OCI-LY1 (cell line): ENCODE data around the gene SURF4.
A peak's percentile ranks its signal among the peaks of the same experiment; 100 is the strongest.

Source experiments
- H2AFZ ChIP-seq: fragments of 200-600 bp; sonication (generic), shearing (Covaris generic); 2 replicates; pipeline ENCODE4 v1.6.0; 2014; ENCODE audit warnings: antibody characterized with exemption, mild to moderate bottlenecking, low read length
- H3F3A ChIP-seq: fragments of 200-600 bp; sonication (generic), shearing (Covaris generic); 2 replicates; pipeline ENCODE4 v1.6.0; 2014; ENCODE audit warnings: mild to moderate bottlenecking, antibody characterized with exemption, low read length, moderate library complexity; ENCODE audit not compliant: insufficient read depth
- H3K27ac ChIP-seq: fragments of 200-600 bp; sonication (generic); 2 replicates; pipeline ENCODE4 v1.5.1; 2014; ENCODE audit warnings: low read length, mixed run types, mild to moderate bottlenecking, low read depth; ENCODE audit not compliant: poor library complexity, severe bottlenecking
- H3K27me3 ChIP-seq: fragments of 200-600 bp; sonication (generic); 2 replicates; pipeline ENCODE4 v1.6.0; 2014; ENCODE audit warnings: antibody characterized with exemption, mild to moderate bottlenecking, low read length, moderate library complexity; ENCODE audit not compliant: insufficient read depth
- H3K36me3 ChIP-seq: fragments of 200-600 bp; sonication (generic); 2 replicates; pipeline ENCODE4 v1.6.1; 2014; ENCODE audit warnings: mild to moderate bottlenecking, antibody characterized with exemption, low read length, moderate library complexity, mixed read lengths; ENCODE audit not compliant: insufficient read depth
- H3K4me1 ChIP-seq: fragments of 200-600 bp; sonication (generic); 2 replicates; pipeline ENCODE4 v1.5.1; 2014; ENCODE audit warnings: mild to moderate bottlenecking, low read length, moderate library complexity; ENCODE audit not compliant: insufficient read depth, severe bottlenecking
- H3K4me2 ChIP-seq: fragments of 200-600 bp; sonication (generic), shearing (Covaris generic); 2 replicates; pipeline ENCODE4 v1.6.1; 2014; ENCODE audit warnings: low read length
- H3K4me3 ChIP-seq: fragments of 200-600 bp; sonication (generic); 2 replicates; pipeline ENCODE4 v1.5.1; 2014; ENCODE audit warnings: low read length, low read depth, mild to moderate bottlenecking, mixed read lengths; ENCODE audit not compliant: poor library complexity, severe bottlenecking
- H3K79me2 ChIP-seq: fragments of 200-600 bp; shearing (Covaris generic); 2 replicates; pipeline ENCODE4 v1.6.1; 2016; ENCODE audit warnings: mixed run types, low read length, mixed read lengths; ENCODE audit not compliant: insufficient read depth
- H3K9ac ChIP-seq: fragments of 200-600 bp; sonication (generic), shearing (Covaris generic); 2 replicates; pipeline ENCODE4 v1.6.1; 2014; ENCODE audit warnings: mild to moderate bottlenecking, low read length, mixed read lengths
- H3K9me2 ChIP-seq: fragments of 200-600 bp; sonication (generic), shearing (Covaris generic); 2 replicates; pipeline ENCODE4 v1.6.1; 2014; ENCODE audit warnings: low read depth, mild to moderate bottlenecking, low read length, mixed read lengths
- H3K9me3 ChIP-seq: fragments of 200-600 bp; shearing (Covaris generic); 2 replicates; pipeline ENCODE4 v1.6.1; 2014; ENCODE audit warnings: low read length, mixed read lengths
- H4K20me1 ChIP-seq: fragments of 200-600 bp; sonication (generic), shearing (Covaris generic); 2 replicates; pipeline ENCODE4 v1.6.0; 2016; ENCODE audit warnings: mild to moderate bottlenecking, low read length; ENCODE audit not compliant: insufficient read depth
- EZH2 ChIP-seq: fragments of 200-600 bp; sonication (generic), shearing (Covaris generic); IDR thresholded peaks from 2 replicates; pipeline ENCODE4 v1.8.0; 2017; ENCODE audit warnings: borderline replicate concordance, mixed run types, mild to moderate bottlenecking, antibody characterized with exemption, low read length, moderate library complexity, mixed read lengths
- TF ChIP-seq, protein P1 (sequence below): fragments of 200-600 bp; sonication (generic), shearing (Covaris generic); IDR thresholded peaks from 2 replicates; pipeline ENCODE4 v1.5.1; 2017; ENCODE audit warnings: mild to moderate bottlenecking, antibody characterized with exemption, low read length, moderate library complexity, mixed read lengths

Gene SURF4

DNA sequence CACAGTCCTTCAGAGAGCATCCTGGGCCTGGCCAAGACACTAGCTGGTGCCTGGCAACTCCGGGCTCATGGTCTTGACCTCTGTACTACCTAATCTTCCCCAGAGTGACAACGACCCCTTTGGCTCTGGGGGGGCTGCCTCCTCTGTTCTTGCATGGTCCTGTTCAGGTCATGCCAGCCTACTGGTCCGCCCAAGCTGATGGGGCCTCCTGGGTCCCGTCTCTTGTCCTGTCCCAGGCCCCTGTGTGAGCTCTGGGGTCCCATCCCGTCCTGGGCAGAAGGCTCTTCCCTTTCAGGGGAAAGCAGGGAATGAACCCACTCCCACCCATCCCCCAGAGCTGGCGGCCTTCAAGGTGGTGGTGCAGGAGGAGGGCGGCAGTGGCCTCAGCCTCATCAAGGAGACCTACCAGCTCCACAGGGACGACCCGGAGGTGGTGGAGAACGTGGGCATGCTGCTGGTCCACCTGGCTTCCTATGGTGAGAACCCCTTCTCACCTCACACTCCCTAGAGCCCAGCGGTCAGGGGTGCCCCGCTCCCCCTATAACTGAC is 28.7 kb upstream of the SURF4 start:
- Histone ChIP-seq H3K27ac (no peak overlapping the region), H3K27me3 (no peaks in the 10 kb centered on the region), H3K36me3 (peaks cover 55% of the 10 kb centered on the region), H3K9ac (no peak overlapping the region), H3K4me1 (no peaks in the 10 kb centered on the region), H3K4me2 (no peak overlapping the region), H2AFZ (no peak overlapping the region), H3K9me2 (no peaks in the 10 kb centered on the region), H3K4me3 (no peak overlapping the region), H3K79me2 (no peaks in the 10 kb centered on the region), H3F3A (no peaks in the 10 kb centered on the region), H4K20me1 (no peaks in the 10 kb centered on the region), H3K9me3 (no peaks in the 10 kb centered on the region)
- TF ChIP-seq EZH2, result no peak

GRCh38 chr9:133403766-133404453 is 28.1 kb upstream of the SURF4 start:
- Histone ChIP-seq H3K9me2 (no peaks in the 10 kb centered on the region), H2AFZ (no peak overlapping the region), H3F3A (no peaks in the 10 kb centered on the region), H3K4me1 (no peaks in the 10 kb centered on the region), H3K4me2 (no peak overlapping the region), H3K27ac (no peak overlapping the region), H3K79me2 (no peaks in the 10 kb centered on the region), H3K9ac (no peak overlapping the region), H3K4me3 (no peak overlapping the region), H4K20me1 (no peaks in the 10 kb centered on the region), H3K9me3 (no peaks in the 10 kb centered on the region), H3K36me3 (peaks cover 50% of the 10 kb centered on the region), H3K27me3 (no peaks in the 10 kb centered on the region)
- no peak for TF ChIP-seq EZH2
- TF ChIP-seq, protein P1, sequence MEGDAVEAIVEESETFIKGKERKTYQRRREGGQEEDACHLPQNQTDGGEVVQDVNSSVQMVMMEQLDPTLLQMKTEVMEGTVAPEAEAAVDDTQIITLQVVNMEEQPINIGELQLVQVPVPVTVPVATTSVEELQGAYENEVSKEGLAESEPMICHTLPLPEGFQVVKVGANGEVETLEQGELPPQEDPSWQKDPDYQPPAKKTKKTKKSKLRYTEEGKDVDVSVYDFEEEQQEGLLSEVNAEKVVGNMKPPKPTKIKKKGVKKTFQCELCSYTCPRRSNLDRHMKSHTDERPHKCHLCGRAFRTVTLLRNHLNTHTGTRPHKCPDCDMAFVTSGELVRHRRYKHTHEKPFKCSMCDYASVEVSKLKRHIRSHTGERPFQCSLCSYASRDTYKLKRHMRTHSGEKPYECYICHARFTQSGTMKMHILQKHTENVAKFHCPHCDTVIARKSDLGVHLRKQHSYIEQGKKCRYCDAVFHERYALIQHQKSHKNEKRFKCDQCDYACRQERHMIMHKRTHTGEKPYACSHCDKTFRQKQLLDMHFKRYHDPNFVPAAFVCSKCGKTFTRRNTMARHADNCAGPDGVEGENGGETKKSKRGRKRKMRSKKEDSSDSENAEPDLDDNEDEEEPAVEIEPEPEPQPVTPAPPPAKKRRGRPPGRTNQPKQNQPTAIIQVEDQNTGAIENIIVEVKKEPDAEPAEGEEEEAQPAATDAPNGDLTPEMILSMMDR, result peak; percentile 91

DNA sequence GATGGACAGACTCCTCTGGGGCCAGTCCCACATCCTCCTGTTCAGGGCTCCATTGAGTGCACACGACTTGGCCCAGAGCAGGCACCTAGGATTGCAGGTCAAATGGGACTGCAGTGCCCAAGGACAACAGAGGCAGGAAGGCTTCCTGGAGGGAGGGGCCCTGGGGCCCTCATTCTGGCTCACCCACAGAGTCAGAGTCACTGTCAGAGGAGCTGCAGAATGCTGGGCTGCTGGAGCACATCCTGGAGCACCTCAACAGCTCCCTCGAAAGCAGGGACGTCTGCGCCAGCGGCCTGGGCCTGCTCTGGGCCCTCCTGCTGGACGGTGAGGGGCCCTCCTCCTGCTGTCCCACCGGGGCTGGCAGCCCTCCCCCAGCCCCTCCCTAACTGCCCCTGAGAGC is 26.8 kb upstream of the SURF4 start:
- TF ChIP-seq, protein P1, result no peak
- TF ChIP-seq EZH2, result no peak
- no peak overlapping the region for H3K4me2 ChIP-seq
- no peaks in the 10 kb centered on the region for H3K9me2 ChIP-seq
- no peak overlapping the region for H3K27ac ChIP-seq
- no peaks in the 10 kb centered on the region for H4K20me1 ChIP-seq
- H3K4me3 ChIP-seq, result no peak overlapping the region
- no peaks in the 10 kb centered on the region for H3K79me2 ChIP-seq
- no peaks in the 10 kb centered on the region for H3K27me3 ChIP-seq
- no peaks in the 10 kb centered on the region for H3K9me3 ChIP-seq
- no peak overlapping the region for H2AFZ ChIP-seq
- H3K4me1 ChIP-seq, result no peaks in the 10 kb centered on the region
- peaks cover 41% of the 10 kb centered on the region for H3K36me3 ChIP-seq
- no peak overlapping the region for H3K9ac ChIP-seq
- no peaks in the 10 kb centered on the region for H3F3A ChIP-seq

- Histone ChIP-seq H3K27ac (no peak overlapping the region), H3K4me1 (no peaks in the 10 kb centered on the region), H3K79me2 (no peaks in the 10 kb centered on the region), H3K9me3 (no peaks in the 10 kb centered on the region), H3K9ac (no peak overlapping the region), H3K27me3 (peaks cover 5% of the 10 kb centered on the region), H4K20me1 (no peaks in the 10 kb centered on the region), H2AFZ (no peak overlapping the region), H3F3A (no peaks in the 10 kb centered on the region), H3K36me3 (peaks cover 31% of the 10 kb centered on the region), H3K4me3 (no peak overlapping the region), H3K4me2 (no peak overlapping the region), H3K9me2 (no peaks in the 10 kb centered on the region)
- TF ChIP-seq EZH2, result no peak
- TF ChIP-seq, protein P1, result no peak
These were observed 25.7 kb upstream of the SURF4 start for GRCh38 chr9:133401588-133401987.
